Trophoblast cell (in vitro differentiated cells and primary cell): Measurements from ENCODE around the gene OGG1.

Experiments used
- DNase-seq, 2 donors: peaks; one replicate each; pipeline ENCODE4 v3.0.0-alpha.2; 2016
- H2AFZ ChIP-seq: 2 replicates; pipeline ENCODE4 v1.6.1; 2013; ENCODE audit warnings: low read length, moderate library complexity, mild to moderate bottlenecking; ENCODE audit not compliant: insufficient read depth, poor library complexity
- H2AK5ac ChIP-seq: 2 replicates; pipeline ENCODE4 v1.6.1; 2013; ENCODE audit warnings: mild to moderate bottlenecking, low read length
- H2BK120ac ChIP-seq: 2 replicates; pipeline ENCODE4 v1.6.1; 2013; ENCODE audit warnings: low read length, mild to moderate bottlenecking, moderate library complexity; ENCODE audit not compliant: insufficient read depth, poor library complexity
- H2BK12ac ChIP-seq: 2 replicates; pipeline ENCODE4 v1.6.1; 2013; ENCODE audit warnings: mild to moderate bottlenecking, low read length, moderate library complexity
- H2BK5ac ChIP-seq: 2 replicates; pipeline ENCODE4 v1.6.1; 2013; ENCODE audit warnings: low read length, low read depth, moderate library complexity, mild to moderate bottlenecking; ENCODE audit not compliant: poor library complexity
- H3K14ac ChIP-seq: 2 replicates; pipeline ENCODE4 v1.6.1; 2013; ENCODE audit warnings: mild to moderate bottlenecking, low read length
- H3K18ac ChIP-seq: 2 replicates; pipeline ENCODE4 v1.6.1; 2013; ENCODE audit warnings: mild to moderate bottlenecking, low read length
- H3K23ac ChIP-seq: 2 replicates; pipeline ENCODE4 v1.6.1; 2013; ENCODE audit warnings: low read length
- H3K27ac ChIP-seq: 2 replicates; pipeline ENCODE4 v1.5.1; 2013; ENCODE audit warnings: low read depth, mild to moderate bottlenecking, inconsistent platforms, low read length, moderate library complexity
- H3K27me3 ChIP-seq: 2 replicates; pipeline ENCODE4 v1.6.1; 2013; ENCODE audit warnings: inconsistent platforms, mild to moderate bottlenecking, low read length, moderate library complexity; ENCODE audit not compliant: insufficient read depth
- H3K36me3 ChIP-seq, 2 experiments: 1 replicate in 1 of 2; 2 replicates in 1 of 2; pipeline ENCODE4 v1.6.1; 2013; ENCODE audit warnings: low read length in 2 of 2, mild to moderate bottlenecking in 2 of 2, moderate library complexity in 1 of 2; ENCODE audit not compliant: insufficient read depth in 2 of 2, control insufficient read depth in 1 of 2
- H3K4ac ChIP-seq: 2 replicates; pipeline ENCODE4 v1.6.1; 2013; ENCODE audit warnings: low read depth, mild to moderate bottlenecking, low read length, moderate library complexity
- H3K4me1 ChIP-seq, 2 experiments: 1 replicate in 1 of 2; 2 replicates in 1 of 2; pipeline ENCODE4 v1.6.1; 2013; ENCODE audit warnings: low read length in 2 of 2, mild to moderate bottlenecking in 2 of 2, moderate library complexity in 1 of 2; ENCODE audit not compliant: insufficient read depth in 2 of 2, control insufficient read depth in 1 of 2
- H3K4me2 ChIP-seq: 2 replicates; pipeline ENCODE4 v1.6.1; 2013; ENCODE audit warnings: inconsistent platforms, mild to moderate bottlenecking, low read length, moderate library complexity
- H3K4me3 ChIP-seq: 2 replicates; pipeline ENCODE4 v1.5.1; 2013; ENCODE audit warnings: mild to moderate bottlenecking, low read depth, low read length, inconsistent platforms
- H3K79me1 ChIP-seq: one replicate; pipeline ENCODE4 v1.6.1; 2013; ENCODE audit warnings: low read length
- H3K79me2 ChIP-seq: 2 replicates; pipeline ENCODE4 v1.6.1; 2013; ENCODE audit warnings: low read length, mild to moderate bottlenecking; ENCODE audit not compliant: control insufficient read depth, insufficient read depth, poor library complexity
- H3K9ac ChIP-seq: 2 replicates; pipeline ENCODE4 v1.6.1; 2013; ENCODE audit warnings: mild to moderate bottlenecking, low read length
- H3K9me3 ChIP-seq: 2 replicates; pipeline ENCODE4 v1.6.1; 2013; ENCODE audit warnings: low read depth, mild to moderate bottlenecking, control low read depth, inconsistent platforms, low read length; ENCODE audit not compliant: insufficient read depth
- H4K12ac ChIP-seq: 2 replicates; pipeline ENCODE4 v1.6.1; 2013; ENCODE audit warnings: low read depth, mild to moderate bottlenecking, low read length, moderate library complexity
- H4K8ac ChIP-seq: 2 replicates; pipeline ENCODE4 v1.6.1; 2013; ENCODE audit warnings: low read depth, mild to moderate bottlenecking, low read length, moderate library complexity
- H4K91ac ChIP-seq: one replicate; pipeline ENCODE4 v1.6.1; 2013; ENCODE audit warnings: low read depth, mild to moderate bottlenecking, low read length, moderate library complexity
- WGBS: extraction: QIAGEN DNeasy Blood & Tissue Kit; methylation state at CpG from one replicate; pipeline ENCODE4 v1.1.7; 2013; ENCODE audit warnings: missing lambda C conversion rate; ENCODE audit not compliant: insufficient read length, insufficient coverage; ENCODE audit errors: extremely low coverage; 5-methylcytosine and 5-hydroxymethylcytosine counted together

Gene OGG1

DNA sequence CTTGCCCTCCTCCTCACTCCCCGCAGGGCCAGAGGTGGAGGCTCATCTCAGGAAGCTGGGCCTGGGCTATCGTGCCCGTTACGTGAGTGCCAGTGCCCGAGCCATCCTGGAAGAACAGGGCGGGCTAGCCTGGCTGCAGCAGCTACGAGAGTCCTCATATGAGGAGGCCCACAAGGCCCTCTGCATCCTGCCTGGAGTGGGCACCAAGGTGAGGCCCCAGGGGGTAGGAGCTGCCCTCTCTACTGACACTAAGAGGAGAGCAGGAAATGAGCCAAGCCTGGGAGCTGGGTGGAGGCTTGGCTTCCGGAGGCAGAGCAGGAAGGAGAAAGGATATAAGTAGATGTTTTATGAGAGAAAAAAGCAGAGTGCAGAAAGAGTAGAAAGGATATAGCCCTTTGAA is 4.9 kb downstream of the OGG1 start:
- Histone ChIP-seq H3K27ac (no peak overlapping the region), H4K12ac (no peak overlapping the region), H3K4me1 (peaks cover 3 to 5% of the 10 kb centered on the region in 2 experiments), H3K79me1 (peaks cover 4% of the 10 kb centered on the region), H2BK120ac (no peak overlapping the region), H4K91ac (no peak overlapping the region), H2AFZ (no peak overlapping the region), H3K27me3 (no peaks in the 10 kb centered on the region), H2BK5ac (no peak overlapping the region), H3K4me3 (no peak overlapping the region), H3K4ac (no peak overlapping the region), H3K14ac (no peak overlapping the region), H4K8ac (no peak overlapping the region), H3K9ac (no peak overlapping the region), H3K18ac (no peak overlapping the region), H2AK5ac (no peak overlapping the region), H3K23ac (no peak overlapping the region), H3K9me3 (no peaks in the 10 kb centered on the region), H2BK12ac (no peak overlapping the region), H3K79me2 (no peaks in the 10 kb centered on the region), H3K4me2 (no peak overlapping the region), H3K36me3 (peaks cover 28 to 32% of the 10 kb centered on the region in 2 experiments)
- WGBS, result no CpG with 5 or more reads among the region's 8 CpGs
- no peak for DNase-seq

DNA sequence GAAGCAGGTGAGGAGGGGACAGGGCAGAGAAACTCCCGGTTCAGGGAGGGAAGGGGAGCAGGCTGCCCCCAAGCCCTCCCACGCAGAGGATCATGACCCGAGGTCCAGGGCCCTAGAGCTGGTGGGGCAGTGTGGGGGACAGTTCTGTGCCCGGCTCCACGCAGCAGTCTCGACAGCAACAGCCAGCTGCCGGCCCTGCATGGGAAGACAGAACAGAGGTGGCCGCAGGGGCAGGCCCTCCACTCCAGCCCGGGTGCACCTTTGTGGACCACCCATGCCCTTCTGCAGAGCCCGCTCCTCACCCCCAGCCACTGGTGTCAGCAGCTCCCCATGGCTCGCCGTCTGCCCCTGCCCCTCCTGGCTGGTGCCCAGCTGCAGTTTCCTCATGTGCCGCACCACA is 7.7 kb downstream of the OGG1 start:
- no peak overlapping the region for H4K12ac ChIP-seq
- H3K4me3 ChIP-seq, result no peak overlapping the region
- no peak overlapping the region for H2AFZ ChIP-seq
- WGBS, result no CpG with 5 or more reads among the region's 13 CpGs
- H4K8ac ChIP-seq, result no peak overlapping the region
- H3K4ac ChIP-seq, result no peak overlapping the region
- H3K79me1 ChIP-seq, result no peaks in the 10 kb centered on the region
- no peak overlapping the region for H2BK120ac ChIP-seq
- H3K9me3 ChIP-seq, result no peaks in the 10 kb centered on the region
- no peak overlapping the region for H3K4me2 ChIP-seq
- no peak overlapping the region for H2BK12ac ChIP-seq
- peaks cover 22 to 25% of the 10 kb centered on the region in 2 experiments for H3K36me3 ChIP-seq
- no peak overlapping the region for H3K27ac ChIP-seq
- no peak overlapping the region for H3K23ac ChIP-seq
- DNase-seq, result no peak
- no peak overlapping the region for H3K18ac ChIP-seq
- H3K27me3 ChIP-seq, result no peaks in the 10 kb centered on the region
- H3K79me2 ChIP-seq, result no peaks in the 10 kb centered on the region
- no peak overlapping the region for H4K91ac ChIP-seq
- H2BK5ac ChIP-seq, result no peak overlapping the region
- H2AK5ac ChIP-seq, result no peak overlapping the region
- H3K14ac ChIP-seq, result no peak overlapping the region
- no peak overlapping the region for H3K9ac ChIP-seq
- no peaks in the 10 kb centered on the region for H3K4me1 ChIP-seq

DNA sequence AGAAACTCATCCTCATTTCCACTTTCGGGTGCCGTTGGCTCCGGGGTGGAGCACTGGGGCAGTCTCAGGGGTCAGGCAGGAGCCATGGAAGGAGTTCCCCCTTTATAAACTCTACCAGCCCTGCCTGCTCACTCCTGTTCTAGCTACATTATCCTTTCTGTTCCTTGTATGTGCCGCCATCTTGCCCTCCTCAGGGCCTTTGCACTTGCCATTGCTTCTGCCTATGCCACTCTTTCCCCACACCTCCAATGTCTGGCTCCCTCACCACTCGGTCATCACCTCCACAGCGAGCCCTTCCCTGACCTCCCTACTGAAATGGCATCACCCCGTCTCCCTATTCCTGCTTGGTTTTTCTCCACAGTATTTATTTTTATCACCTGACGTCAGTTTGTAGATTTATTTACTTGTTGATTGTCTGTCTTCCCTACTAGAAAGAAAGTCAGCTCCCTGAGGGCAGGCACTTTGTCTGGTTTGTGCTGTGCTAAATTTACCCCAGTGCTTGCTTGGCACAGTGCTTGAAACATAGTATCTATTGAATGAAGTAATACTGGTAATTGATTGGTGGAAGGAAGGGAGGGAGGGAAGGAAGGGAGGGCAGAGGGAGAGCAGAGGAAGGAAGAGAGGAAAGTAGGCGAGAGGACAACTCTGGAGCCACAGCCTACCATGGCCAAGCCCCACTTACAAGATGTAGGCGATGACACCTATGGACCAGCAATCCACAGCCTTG is 11.2 kb downstream of the OGG1 start:
- Histone ChIP-seq H3K79me2 (no peaks in the 10 kb centered on the region), H3K27me3 (no peaks in the 10 kb centered on the region), H4K12ac (no peak overlapping the region), H3K4me2 (no peak overlapping the region), H3K27ac (no peak overlapping the region), H3K4me1 (no peaks in the 10 kb centered on the region), H2BK12ac (no peak overlapping the region), H3K36me3 (peaks cover 18 to 23% of the 10 kb centered on the region in 2 experiments), H3K79me1 (no peaks in the 10 kb centered on the region), H3K4ac (no peak overlapping the region), H2BK5ac (no peak overlapping the region), H2AK5ac (no peak overlapping the region), H3K18ac (no peak overlapping the region), H4K8ac (no peak overlapping the region), H4K91ac (no peak overlapping the region), H3K14ac (no peak overlapping the region), H2AFZ (no peak overlapping the region), H3K4me3 (no peak overlapping the region), H3K9ac (no peak overlapping the region), H2BK120ac (no peak overlapping the region), H3K9me3 (no peaks in the 10 kb centered on the region), H3K23ac (no peak overlapping the region)
- DNase-seq, result no peak
- no CpG with 5 or more reads among the region's 10 CpGs for WGBS

DNA sequence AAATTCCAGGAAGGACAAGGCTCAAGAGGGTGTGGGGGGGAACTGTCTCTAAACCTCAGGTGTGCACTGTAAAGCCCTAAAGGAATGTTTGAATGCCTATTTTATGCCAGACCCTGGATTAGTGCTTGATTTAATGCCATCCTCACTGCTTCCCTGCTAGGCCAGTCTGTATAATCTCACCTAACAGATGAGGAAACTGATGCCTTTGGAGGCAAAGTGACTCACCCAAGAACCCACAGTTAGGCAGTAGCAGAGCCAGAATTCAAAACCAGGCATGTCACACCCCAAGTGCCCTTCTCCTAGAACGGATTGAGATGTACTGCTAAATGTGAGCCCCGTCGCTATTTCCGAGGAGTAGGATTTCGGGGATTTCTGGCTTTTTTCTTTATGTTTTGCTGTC is 12.2 kb downstream of the OGG1 start:
- H3K27ac ChIP-seq, result no peak overlapping the region
- no peaks in the 10 kb centered on the region for H3K79me1 ChIP-seq
- no peak overlapping the region for H2BK120ac ChIP-seq
- no peak overlapping the region for H3K14ac ChIP-seq
- no peak overlapping the region for H3K4me2 ChIP-seq
- H3K23ac ChIP-seq, result no peak overlapping the region
- no peak overlapping the region for H2BK5ac ChIP-seq
- H3K18ac ChIP-seq, result no peak overlapping the region
- no peaks in the 10 kb centered on the region for H3K4me1 ChIP-seq
- H3K27me3 ChIP-seq, result no peaks in the 10 kb centered on the region
- no peak overlapping the region for H2BK12ac ChIP-seq
- H4K12ac ChIP-seq, result no peak overlapping the region
- H3K4me3 ChIP-seq, result no peak overlapping the region
- H3K9me3 ChIP-seq, result no peaks in the 10 kb centered on the region
- H3K9ac ChIP-seq, result no peak overlapping the region
- H3K4ac ChIP-seq, result no peak overlapping the region
- H3K36me3 ChIP-seq, result peaks cover 12 to 14% of the 10 kb centered on the region in 2 experiments
- no peak overlapping the region for H2AFZ ChIP-seq
- no peak overlapping the region for H4K8ac ChIP-seq
- DNase-seq, result no peak
- no CpG with 5 or more reads among the region's 5 CpGs for WGBS
- H4K91ac ChIP-seq, result no peak overlapping the region
- H3K79me2 ChIP-seq, result no peaks in the 10 kb centered on the region
- no peak overlapping the region for H2AK5ac ChIP-seq
